ENCODE data around the gene DQX1. TPM values are rescaled to one million over a fixed set of nuclear protein-coding genes. Genes with fewer than 3 reads are reported as not detected.

The DQX1 gene
- total and polyA plus RNA-seq, 2 experiments from 2014 or later, result 0.32 to 0.52 TPM

GRCh38 chr2:74533464-74533863 lies 7.4 kb upstream of the DQX1 start:
- no peaks in the 10 kb centered on the region for H4K20me1 ChIP-seq (replicated peaks; ENCODE audit: insufficient read depth)
- DNase-seq (ENCODE audit: low spot score), result no peak
- no peak overlapping the region for H2AFZ ChIP-seq
- peaks cover 8% of the 10 kb centered on the region; the same call in 2 of the 3 replicates for H3K4me1 Mint-ChIP-seq
- H3K4me3 ChIP-seq, result no peak overlapping the region
- H3K27me3 ChIP-seq (ENCODE audit: insufficient read depth), result no peaks in the 10 kb centered on the region
- peaks cover 9% of the 10 kb centered on the region for H3K79me2 ChIP-seq (replicated peaks; ENCODE audit: insufficient read depth)
- H3K27me3 Mint-ChIP-seq (ENCODE audit: insufficient read depth, low read depth, poor library complexity), result peaks cover 9% of the 10 kb centered on the region
- 0 out of 2 replicates have a peak, but pooled peaks cover 2% of the 10 kb centered on the region for H3F3A ChIP-seq (replicated peaks; ENCODE audit: low read depth)
- H3K4me2 ChIP-seq, result no peak overlapping the region
- H3K27ac ChIP-seq (ENCODE audit: low read depth), result no peak overlapping the region
- no peaks in the 10 kb centered on the region; the same call in 2 of the 3 replicates for H3K9me3 Mint-ChIP-seq
- peaks cover 3% of the 10 kb centered on the region; the same call in 1 of the 2 replicates for H3K4me1 ChIP-seq (ENCODE audit: insufficient read depth)
- H3K27ac Mint-ChIP-seq, result no peak overlapping the region
- peaks cover 30% of the 10 kb centered on the region for H3K36me3 Mint-ChIP-seq (ENCODE audit: low read depth)
- ATAC-seq, result no peak
- TF ChIP-seq CREB1 (CRISPR knock-in tag; IDR thresholded peaks at IDR 0.05; ENCODE audit: low read depth) (no peak), NANOG (IDR thresholded peaks at IDR 0.05; ENCODE audit: borderline replicate concordance) (no peak), JUNB (IDR thresholded peaks at IDR 0.05; ENCODE audit: unreplicated experiment) (no peak), STAT1 (IDR thresholded peaks at IDR 0.05; ENCODE audit: unreplicated experiment) (no peak), EZH2phosphoT487 (IDR thresholded peaks at IDR 0.05; ENCODE audit: unreplicated experiment) (no peak), POLR2AphosphoS5 (IDR thresholded peaks at IDR 0.05; ENCODE audit: low read depth) (no peak), ZNF114 (CRISPR knock-in tag; IDR thresholded peaks at IDR 0.05) (no peak), ZNF462 (CRISPR knock-in tag; IDR thresholded peaks at IDR 0.05) (no peak), EZH2 (IDR thresholded peaks at IDR 0.05; ENCODE audit: low read depth, unreplicated experiment) (no peak), ETS1 (IDR thresholded peaks at IDR 0.05) (no peak), ZNF331 (CRISPR knock-in tag; IDR thresholded peaks at IDR 0.05; ENCODE audit: low read depth) (no peak)
- TF ChIP-seq, protein P1, sequence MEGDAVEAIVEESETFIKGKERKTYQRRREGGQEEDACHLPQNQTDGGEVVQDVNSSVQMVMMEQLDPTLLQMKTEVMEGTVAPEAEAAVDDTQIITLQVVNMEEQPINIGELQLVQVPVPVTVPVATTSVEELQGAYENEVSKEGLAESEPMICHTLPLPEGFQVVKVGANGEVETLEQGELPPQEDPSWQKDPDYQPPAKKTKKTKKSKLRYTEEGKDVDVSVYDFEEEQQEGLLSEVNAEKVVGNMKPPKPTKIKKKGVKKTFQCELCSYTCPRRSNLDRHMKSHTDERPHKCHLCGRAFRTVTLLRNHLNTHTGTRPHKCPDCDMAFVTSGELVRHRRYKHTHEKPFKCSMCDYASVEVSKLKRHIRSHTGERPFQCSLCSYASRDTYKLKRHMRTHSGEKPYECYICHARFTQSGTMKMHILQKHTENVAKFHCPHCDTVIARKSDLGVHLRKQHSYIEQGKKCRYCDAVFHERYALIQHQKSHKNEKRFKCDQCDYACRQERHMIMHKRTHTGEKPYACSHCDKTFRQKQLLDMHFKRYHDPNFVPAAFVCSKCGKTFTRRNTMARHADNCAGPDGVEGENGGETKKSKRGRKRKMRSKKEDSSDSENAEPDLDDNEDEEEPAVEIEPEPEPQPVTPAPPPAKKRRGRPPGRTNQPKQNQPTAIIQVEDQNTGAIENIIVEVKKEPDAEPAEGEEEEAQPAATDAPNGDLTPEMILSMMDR (conservative IDR thresholded peaks at IDR 0.05; ENCODE audit: low read depth in 2 of 2), result no peak
- TF ChIP-seq, protein P2, sequence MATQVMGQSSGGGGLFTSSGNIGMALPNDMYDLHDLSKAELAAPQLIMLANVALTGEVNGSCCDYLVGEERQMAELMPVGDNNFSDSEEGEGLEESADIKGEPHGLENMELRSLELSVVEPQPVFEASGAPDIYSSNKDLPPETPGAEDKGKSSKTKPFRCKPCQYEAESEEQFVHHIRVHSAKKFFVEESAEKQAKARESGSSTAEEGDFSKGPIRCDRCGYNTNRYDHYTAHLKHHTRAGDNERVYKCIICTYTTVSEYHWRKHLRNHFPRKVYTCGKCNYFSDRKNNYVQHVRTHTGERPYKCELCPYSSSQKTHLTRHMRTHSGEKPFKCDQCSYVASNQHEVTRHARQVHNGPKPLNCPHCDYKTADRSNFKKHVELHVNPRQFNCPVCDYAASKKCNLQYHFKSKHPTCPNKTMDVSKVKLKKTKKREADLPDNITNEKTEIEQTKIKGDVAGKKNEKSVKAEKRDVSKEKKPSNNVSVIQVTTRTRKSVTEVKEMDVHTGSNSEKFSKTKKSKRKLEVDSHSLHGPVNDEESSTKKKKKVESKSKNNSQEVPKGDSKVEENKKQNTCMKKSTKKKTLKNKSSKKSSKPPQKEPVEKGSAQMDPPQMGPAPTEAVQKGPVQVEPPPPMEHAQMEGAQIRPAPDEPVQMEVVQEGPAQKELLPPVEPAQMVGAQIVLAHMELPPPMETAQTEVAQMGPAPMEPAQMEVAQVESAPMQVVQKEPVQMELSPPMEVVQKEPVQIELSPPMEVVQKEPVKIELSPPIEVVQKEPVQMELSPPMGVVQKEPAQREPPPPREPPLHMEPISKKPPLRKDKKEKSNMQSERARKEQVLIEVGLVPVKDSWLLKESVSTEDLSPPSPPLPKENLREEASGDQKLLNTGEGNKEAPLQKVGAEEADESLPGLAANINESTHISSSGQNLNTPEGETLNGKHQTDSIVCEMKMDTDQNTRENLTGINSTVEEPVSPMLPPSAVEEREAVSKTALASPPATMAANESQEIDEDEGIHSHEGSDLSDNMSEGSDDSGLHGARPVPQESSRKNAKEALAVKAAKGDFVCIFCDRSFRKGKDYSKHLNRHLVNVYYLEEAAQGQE (IDR thresholded peaks at IDR 0.05; ENCODE audit: unreplicated experiment), result no peak
- no peaks in the 10 kb centered on the region for H3K9me2 ChIP-seq (ENCODE audit: insufficient read depth)
- no peak overlapping the region for H3K4me3 Mint-ChIP-seq
- no peaks in the 10 kb centered on the region for H3K36me3 ChIP-seq (ENCODE audit: insufficient read depth)

Measured in GM23338 (cell line).